Measurements from ENCODE around the gene DTX4.

GRCh38 chr11:59218319-59218718, 46.4 kb downstream of the DTX4 start:
- TF ChIP-seq, protein P1, sequence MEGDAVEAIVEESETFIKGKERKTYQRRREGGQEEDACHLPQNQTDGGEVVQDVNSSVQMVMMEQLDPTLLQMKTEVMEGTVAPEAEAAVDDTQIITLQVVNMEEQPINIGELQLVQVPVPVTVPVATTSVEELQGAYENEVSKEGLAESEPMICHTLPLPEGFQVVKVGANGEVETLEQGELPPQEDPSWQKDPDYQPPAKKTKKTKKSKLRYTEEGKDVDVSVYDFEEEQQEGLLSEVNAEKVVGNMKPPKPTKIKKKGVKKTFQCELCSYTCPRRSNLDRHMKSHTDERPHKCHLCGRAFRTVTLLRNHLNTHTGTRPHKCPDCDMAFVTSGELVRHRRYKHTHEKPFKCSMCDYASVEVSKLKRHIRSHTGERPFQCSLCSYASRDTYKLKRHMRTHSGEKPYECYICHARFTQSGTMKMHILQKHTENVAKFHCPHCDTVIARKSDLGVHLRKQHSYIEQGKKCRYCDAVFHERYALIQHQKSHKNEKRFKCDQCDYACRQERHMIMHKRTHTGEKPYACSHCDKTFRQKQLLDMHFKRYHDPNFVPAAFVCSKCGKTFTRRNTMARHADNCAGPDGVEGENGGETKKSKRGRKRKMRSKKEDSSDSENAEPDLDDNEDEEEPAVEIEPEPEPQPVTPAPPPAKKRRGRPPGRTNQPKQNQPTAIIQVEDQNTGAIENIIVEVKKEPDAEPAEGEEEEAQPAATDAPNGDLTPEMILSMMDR (IDR thresholded peaks at IDR 0.05; ENCODE audit: poor library complexity, severe bottlenecking) = no peak
- TF ChIP-seq REST (IDR thresholded peaks at IDR 0.05; ENCODE audit: borderline replicate concordance) = no peak
- TF ChIP-seq EZH2 (IDR thresholded peaks at IDR 0.05; ENCODE audit: borderline replicate concordance, insufficient read depth, low read length, poor library complexity, severe bottlenecking) = no peak
- TF ChIP-seq POLR2AphosphoS5 (IDR thresholded peaks at IDR 0.05) = no peak
- TF ChIP-seq RAD21 (conservative IDR thresholded peaks at IDR 0.05) = no peak
- no peak for TF ChIP-seq SMC3 (conservative IDR thresholded peaks at IDR 0.05; ENCODE audit: poor library complexity)
